Heart right ventricle (tissue), 16 donors: ENCODE data around the gene ELOVL3. TPM values are rescaled to one million over a fixed set of nuclear protein-coding genes. Genes with fewer than 3 reads are reported as not detected.
A peak's percentile ranks its signal among the peaks of the same experiment; 100 is the strongest.

Experiments
- ATAC-seq, 8 donors: fragments of 200-7000 bp; cut with Tn5 transposase; one replicate each; pipeline ENCODE4 v1.9.1; 2020; ENCODE audit warnings: mild to moderate bottlenecking in 8 of 8, moderate library complexity in 8 of 8, moderate number of reproducible peaks in 1 of 8
- DNase-seq, 2 donors: peaks; one replicate each; pipeline ENCODE4 v3.0.0-alpha.2; 2020
- H3K27ac ChIP-seq, 10 donors: fragments of 200-600 bp; sonication (generic) in 2 of 10; one replicate each; pipeline versions ENCODE4 v1.5.0 to v1.8.0; 2020 to 2022; ENCODE audit warnings: mild to moderate bottlenecking in 3 of 10
- H3K27me3 ChIP-seq, 7 donors: fragments of 200-600 bp; one replicate each; pipeline ENCODE4 v1.8.0; 2021 to 2022; ENCODE audit warnings: mild to moderate bottlenecking in 2 of 7
- H3K36me3 ChIP-seq, 9 donors: fragments of 200-600 bp; sonication (generic) in 1 of 9; one replicate each; pipeline versions ENCODE4 v1.5.0 to v1.8.0; 2020 to 2022; ENCODE audit warnings: mild to moderate bottlenecking in 2 of 9
- H3K4me1 ChIP-seq, 9 donors: fragments of 200-600 bp; sonication (generic) in 1 of 9; one replicate each; pipeline versions ENCODE4 v1.5.0 to v1.8.0; 2020 to 2022; ENCODE audit warnings: mild to moderate bottlenecking in 4 of 9
- H3K4me3 ChIP-seq, 10 donors: fragments of 200-600 bp; sonication (generic) in 2 of 10; one replicate each; pipeline versions ENCODE4 v1.5.0 to v1.8.0; 2020 to 2022; ENCODE audit warnings: mild to moderate bottlenecking in 7 of 10, moderate library complexity in 2 of 10
- H3K9me3 ChIP-seq, 11 donors: fragments of 200-600 bp in 10 of 11; sonication (generic) in 2 of 11; one replicate each; pipeline versions ENCODE4 v1.5.0 to v1.8.0; 2013 to 2022; ENCODE audit warnings: mild to moderate bottlenecking in 2 of 11, control low read depth in 1 of 11, moderate library complexity in 1 of 11
- WGBS, 2 donors: extraction: QIAGEN DNeasy Blood & Tissue Kit; methylation state at CpG; one replicate each; pipeline ENCODE4 v1.1.7; 2013; ENCODE audit warnings: inconsistent platforms in 1 of 2; 5-methylcytosine and 5-hydroxymethylcytosine counted together
- intact Hi-C, 10 donors: fragments of 100-400 bp; cut with DNase I; formaldehyde crosslinking; loops; one replicate each; pipeline versions ENCODE4 v1.11.1 to v1.14.2; 2022
- polyA plus RNA-seq, 2 donors: library from polyadenylated mRNA; stranded (reverse); fragments of 200-250 nt; gene quantifications; one replicate each; pipeline ENCODE4 v1.2.3, GENCODE V29; 2013
- total RNA-seq, 10 donors: library from RNA; stranded (reverse); fragmentation: NEBNext Ultra II Directional in 3 of 10; extraction: Animal tissue kit (Norgen Biotek cat#: 25700) in 3 of 10; gene quantifications; one replicate each; pipeline versions ENCODE4 v1.2.1 to v1.2.4, GENCODE V29; 2021 to 2023
- TF ChIP-seq, protein P1 (sequence below), 9 donors: fragments of 200-600 bp; sonication (generic) in 2 of 9; IDR thresholded peaks; one replicate each; pipeline versions ENCODE4 v1.5.0 to v1.8.0; 2021 to 2022; ENCODE audit warnings: antibody characterized with exemption in 9 of 9, mild to moderate bottlenecking in 5 of 9, moderate library complexity in 1 of 9
- donor health status: Arrhythmogenic right ventricular cardiomyopathy.
- donor health status: ischemic (EF 13 %, LVEDD 7.1; RV severe dilation, severe dysfunction).
- donor health status: healthy with polysubstance abuse.
- donor health status: DM: no; HTN: yes; CAD: no.
- donor health status: DM: no; HTN: no; CAD: no.
- donor health status: ischemic (EF 25% LVEDD 6.9; RV normal size, moderate dysfunction).
- donor health status: ischemic (EF 25% LVEDD 5.7; RV mildly dilated, moderate dysfunction).
- donor health status: healthy.
- donor health status: DM: yes; HTN: yes; CAD: no.
- donor health status: Ischemic cardiomyopathy.
- donor health status: ischemic (EF 35%, LVEDD 5.7; RV mildly dilated, moderate dysfunction).
- donor health status: nonischemic (EF 11% LVEDD 7.7; RV severe dilation, severe dysfunction).
- donor health status: DM: yes; HTN: yes; CAD: no.
- donor health status: PGD.
- donor health status: ischemic (EF 29% LVEDD 5.4; RV normal size, mild dysfunction).
- donor health status: nonischemic (EF 23%, LVEDD 6.1; RV moderate dilation, normal function).

Gene ELOVL3
- total and polyA plus RNA-seq, 12 donors, result 0.22 to 0.45 (median 0.27) TPM; not detected in 8

DNA sequence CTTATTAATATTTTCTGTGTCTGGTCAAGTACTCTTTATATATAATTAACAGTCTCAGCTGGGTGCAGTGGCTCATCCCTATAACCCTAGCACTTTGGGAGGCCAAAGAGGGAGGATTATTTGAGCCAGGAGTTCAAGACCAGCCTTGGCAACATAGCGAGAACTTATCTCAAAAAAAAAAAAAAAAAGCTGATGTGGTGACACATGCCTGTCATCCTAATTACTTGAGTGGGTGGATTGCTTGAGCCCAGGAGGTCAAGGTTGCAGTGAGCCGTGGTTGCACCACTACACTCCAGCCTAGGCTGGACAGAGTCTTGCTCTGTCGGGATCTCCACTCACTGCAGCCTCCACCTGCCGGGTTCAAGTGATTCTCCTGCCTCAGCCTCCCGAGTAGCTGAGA is 6.7 kb upstream of the ELOVL3 start:
- no peak for ATAC-seq

DNA sequence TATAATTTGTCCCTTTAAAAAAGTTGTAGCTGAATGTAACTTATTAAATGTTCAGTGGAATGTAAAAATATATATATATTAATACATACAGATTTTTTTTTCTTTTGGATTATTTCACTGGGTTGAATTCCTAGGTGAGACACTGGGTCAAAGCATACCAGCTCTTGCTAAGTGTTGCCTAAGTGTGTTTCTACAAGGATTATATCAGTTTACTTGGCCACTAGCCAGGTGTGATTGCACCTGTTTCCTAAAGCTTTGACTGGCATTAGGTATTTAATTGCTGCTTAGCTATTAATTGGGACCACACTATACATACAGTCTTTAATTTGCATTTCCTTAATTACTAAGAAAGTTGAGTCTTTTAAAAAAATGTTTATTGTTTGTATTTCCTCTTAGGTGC is 5.5 kb upstream of the ELOVL3 start:
- no peak for DNase-seq
- peaks cover 0 to 8% (median 5%) of the 10 kb centered on the region in 9 donors for H3K4me1 ChIP-seq
- H3K27ac ChIP-seq, result no peak overlapping the region
- intact Hi-C loops, result loop anchor here in 3 of 10 donors (5.0 to 10.0 kb wide), 3 partner anchors 48 to 354 kb away; no protein-coding TSS in a partner anchor
- H3K36me3 ChIP-seq, result no peaks in the 10 kb centered on the region
- H3K9me3 ChIP-seq, result no peaks in the 10 kb centered on the region
- TF ChIP-seq, protein P1, sequence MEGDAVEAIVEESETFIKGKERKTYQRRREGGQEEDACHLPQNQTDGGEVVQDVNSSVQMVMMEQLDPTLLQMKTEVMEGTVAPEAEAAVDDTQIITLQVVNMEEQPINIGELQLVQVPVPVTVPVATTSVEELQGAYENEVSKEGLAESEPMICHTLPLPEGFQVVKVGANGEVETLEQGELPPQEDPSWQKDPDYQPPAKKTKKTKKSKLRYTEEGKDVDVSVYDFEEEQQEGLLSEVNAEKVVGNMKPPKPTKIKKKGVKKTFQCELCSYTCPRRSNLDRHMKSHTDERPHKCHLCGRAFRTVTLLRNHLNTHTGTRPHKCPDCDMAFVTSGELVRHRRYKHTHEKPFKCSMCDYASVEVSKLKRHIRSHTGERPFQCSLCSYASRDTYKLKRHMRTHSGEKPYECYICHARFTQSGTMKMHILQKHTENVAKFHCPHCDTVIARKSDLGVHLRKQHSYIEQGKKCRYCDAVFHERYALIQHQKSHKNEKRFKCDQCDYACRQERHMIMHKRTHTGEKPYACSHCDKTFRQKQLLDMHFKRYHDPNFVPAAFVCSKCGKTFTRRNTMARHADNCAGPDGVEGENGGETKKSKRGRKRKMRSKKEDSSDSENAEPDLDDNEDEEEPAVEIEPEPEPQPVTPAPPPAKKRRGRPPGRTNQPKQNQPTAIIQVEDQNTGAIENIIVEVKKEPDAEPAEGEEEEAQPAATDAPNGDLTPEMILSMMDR (IDR thresholded peaks at IDR 0.05), result no peak
- no peak for ATAC-seq
- peaks cover 0 to 4% (median 0%) of the 10 kb centered on the region in 7 donors for H3K27me3 ChIP-seq
- H3K4me3 ChIP-seq, result no peak overlapping the region

More for the DNA sequence above, 6.7 kb upstream of the ELOVL3 start:
- H3K36me3 ChIP-seq, result no peaks in the 10 kb centered on the region
- WGBS, 2 donors, result 71 to 73% methylated on average over 5 of the region's 5 CpGs
- H3K4me3 ChIP-seq, result no peak overlapping the region
- H3K4me1 ChIP-seq, result no peaks in the 10 kb centered on the region
- no peak overlapping the region for H3K27ac ChIP-seq
- TF ChIP-seq, protein P1 (IDR thresholded peaks at IDR 0.05), result no peak
- H3K27me3 ChIP-seq, result peaks cover 0 to 4% (median 0%) of the 10 kb centered on the region in 7 donors
- no peak for DNase-seq
- no peaks in the 10 kb centered on the region for H3K9me3 ChIP-seq
- intact Hi-C loops, result loop anchor here in 1 of 10 donors (5.0 kb wide), 1 partner anchor 42 kb away; no protein-coding TSS in a partner anchor

DNA sequence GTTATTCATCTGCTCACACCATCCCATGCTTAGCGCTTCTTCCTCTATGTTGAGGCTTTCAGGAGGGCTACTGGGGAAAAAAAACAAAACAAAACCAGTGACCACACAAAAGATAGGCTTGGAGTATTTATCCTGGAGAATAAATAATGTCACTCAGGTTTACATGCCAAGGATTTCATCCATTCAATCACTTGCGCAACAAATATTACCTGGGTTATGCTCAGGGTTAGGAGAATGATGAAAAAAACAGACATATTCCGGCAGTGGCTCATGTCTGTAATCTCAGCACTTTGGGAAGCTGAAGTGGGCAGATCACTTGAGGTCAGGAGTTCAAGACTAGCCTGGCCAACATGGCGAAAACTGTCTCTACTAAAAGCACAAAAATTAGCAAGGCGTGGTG is 3.3 kb upstream of the ELOVL3 start:
- Histone ChIP-seq H3K9me3 (no peaks in the 10 kb centered on the region), H3K36me3 (no peaks in the 10 kb centered on the region), H3K4me1 (peaks cover 0 to 28% (median 14%) of the 10 kb centered on the region in 9 donors), H3K27ac (no peak overlapping the region), H3K4me3 (no peak overlapping the region), H3K27me3 (peaks cover 0 to 12% (median 0%) of the 10 kb centered on the region in 7 donors)
- intact Hi-C loops, result loop anchor here in 3 of 10 donors (5.0 to 10.0 kb wide), 3 partner anchors 50 to 352 kb away; no protein-coding TSS in a partner anchor
- ATAC-seq, result no peak
- DNase-seq, result no peak
- TF ChIP-seq, protein P1 (IDR thresholded peaks at IDR 0.05), result no peak
- WGBS, 2 donors, result 86 to 90% methylated on average over 5 of the region's 5 CpGs

DNA sequence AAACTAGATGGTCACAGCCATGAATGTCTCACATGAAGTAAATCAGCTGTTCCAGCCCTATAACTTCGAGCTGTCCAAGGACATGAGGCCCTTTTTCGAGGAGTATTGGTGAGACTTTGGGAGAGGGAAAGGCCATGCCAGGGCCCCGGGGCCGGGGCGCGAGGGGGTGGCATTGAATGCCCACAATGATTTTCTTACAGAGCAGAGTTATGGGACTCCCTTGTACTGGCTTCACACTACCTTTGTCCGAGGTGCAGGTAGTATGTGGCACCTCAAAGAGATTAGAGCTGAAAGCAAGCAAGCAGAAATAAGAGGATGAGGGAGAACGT is 407 bp downstream of the ELOVL3 start:
- no peak for ATAC-seq

More for the DNA sequence above, 407 bp downstream of the ELOVL3 start:
- H3K36me3 ChIP-seq, result no peaks in the 10 kb centered on the region
- peak overlapping the region in 7 of 10 donors; percentile 18 to 49 (median 45) for H3K4me3 ChIP-seq
- TF ChIP-seq, protein P1 (IDR thresholded peaks at IDR 0.05), result no peak
- H3K9me3 ChIP-seq, result no peaks in the 10 kb centered on the region
- intact Hi-C loops, result loop anchor here in 8 of 10 donors (5.0 to 10.0 kb wide), 4 partner anchors 59 to 348 kb away; partner anchors contain the start of gene NFKB2 (in 4 of the 8)
- H3K4me1 ChIP-seq, result peaks cover 9 to 51% (median 30%) of the 10 kb centered on the region in 9 donors
- H3K27ac ChIP-seq, result peak overlapping the region in 3 of 10 donors; percentile 75 to 89 (median 81)
- DNase-seq, result no peak
- H3K27me3 ChIP-seq, result peaks cover 0 to 33% (median 16%) of the 10 kb centered on the region in 7 donors
- 59 to 64% methylated on average over 8 of the region's 8 CpGs for WGBS, 2 donors
